Nephron progenitor cell (in vitro differentiated cells): Measurements from ENCODE around the gene TRIM50.
A peak's percentile ranks its signal among the peaks of the same experiment; 100 is the strongest.
"Not testable (repeated sequence)": the region's sequence is repeated elsewhere in the genome, so short reads cannot be mapped to it uniquely, and the experiment has no call there.

Source experiments
- DNase-seq: peaks from one replicate; pipeline ENCODE4 v3.0.0; 2021
- H3K27ac Mint-ChIP-seq: 2 replicates; pipeline ENCODE4 v1.8.0; 2021; ENCODE audit warnings: mild to moderate bottlenecking, moderate library complexity, mixed read lengths
- H3K27me3 Mint-ChIP-seq: 2 replicates; pipeline ENCODE4 v1.8.0; 2021; ENCODE audit warnings: mild to moderate bottlenecking, low read depth, mixed read lengths; ENCODE audit not compliant: poor library complexity
- H3K36me3 Mint-ChIP-seq: 2 replicates; pipeline ENCODE4 v1.8.0; 2021; ENCODE audit warnings: low read depth, mixed read lengths
- H3K4me1 Mint-ChIP-seq: 2 replicates; pipeline ENCODE4 v1.8.0; 2021; ENCODE audit warnings: mixed read lengths
- H3K4me3 Mint-ChIP-seq: 2 replicates; pipeline ENCODE4 v1.8.0; 2021; ENCODE audit warnings: mild to moderate bottlenecking, moderate library complexity, mixed read lengths
- H3K9me3 Mint-ChIP-seq: 2 replicates; pipeline ENCODE4 v1.8.0; 2021; ENCODE audit warnings: mild to moderate bottlenecking, moderate library complexity, mixed read lengths
- TF ChIP-seq, protein P1 (sequence below): fragments of 200-600 bp; sonication (generic); IDR thresholded peaks from 2 replicates; pipeline ENCODE4 v1.5.0; 2021; ENCODE audit warnings: antibody characterized with exemption

TRIM50 gene

GRCh38 chr7:73324081-73324845 lies 3.6 kb downstream of the TRIM50 start:
- H3K27ac Mint-ChIP-seq, H3K36me3 Mint-ChIP-seq: not testable (repeated sequence)

GRCh38 chr7:73323434-73324080 lies 4.3 kb downstream of the TRIM50 start:
- H3K36me3 Mint-ChIP-seq, H3K9me3 Mint-ChIP-seq, DNase-seq, H3K27ac Mint-ChIP-seq, H3K4me1 Mint-ChIP-seq: not testable (repeated sequence)
- peak overlapping the region; percentile 52 for H3K4me3 Mint-ChIP-seq
- H3K27me3 Mint-ChIP-seq: peaks cover 13% of the 10 kb centered on the region

More at GRCh38 chr7:73324081-73324845, 3.6 kb downstream of the TRIM50 start:
- Mint-ChIP-seq H3K4me3 (peak overlapping the region; percentile 52), H3K27me3 (peaks cover 12% of the 10 kb centered on the region)
- peak; percentile 59 for DNase-seq
- TF ChIP-seq, protein P1, sequence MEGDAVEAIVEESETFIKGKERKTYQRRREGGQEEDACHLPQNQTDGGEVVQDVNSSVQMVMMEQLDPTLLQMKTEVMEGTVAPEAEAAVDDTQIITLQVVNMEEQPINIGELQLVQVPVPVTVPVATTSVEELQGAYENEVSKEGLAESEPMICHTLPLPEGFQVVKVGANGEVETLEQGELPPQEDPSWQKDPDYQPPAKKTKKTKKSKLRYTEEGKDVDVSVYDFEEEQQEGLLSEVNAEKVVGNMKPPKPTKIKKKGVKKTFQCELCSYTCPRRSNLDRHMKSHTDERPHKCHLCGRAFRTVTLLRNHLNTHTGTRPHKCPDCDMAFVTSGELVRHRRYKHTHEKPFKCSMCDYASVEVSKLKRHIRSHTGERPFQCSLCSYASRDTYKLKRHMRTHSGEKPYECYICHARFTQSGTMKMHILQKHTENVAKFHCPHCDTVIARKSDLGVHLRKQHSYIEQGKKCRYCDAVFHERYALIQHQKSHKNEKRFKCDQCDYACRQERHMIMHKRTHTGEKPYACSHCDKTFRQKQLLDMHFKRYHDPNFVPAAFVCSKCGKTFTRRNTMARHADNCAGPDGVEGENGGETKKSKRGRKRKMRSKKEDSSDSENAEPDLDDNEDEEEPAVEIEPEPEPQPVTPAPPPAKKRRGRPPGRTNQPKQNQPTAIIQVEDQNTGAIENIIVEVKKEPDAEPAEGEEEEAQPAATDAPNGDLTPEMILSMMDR: peak; percentile 38
- H3K9me3 Mint-ChIP-seq, H3K4me1 Mint-ChIP-seq: not testable (repeated sequence)

- not testable (repeated sequence) for H3K9me3 Mint-ChIP-seq, DNase-seq
Observed at GRCh38 chr7:73320009-73320408, 7.9 kb downstream of the TRIM50 start.

GRCh38 chr7:73319541-73319940 lies 8.3 kb downstream of the TRIM50 start:
- not testable (repeated sequence) for H3K4me1 Mint-ChIP-seq, H3K36me3 Mint-ChIP-seq, H3K27ac Mint-ChIP-seq, H3K4me3 Mint-ChIP-seq, DNase-seq, H3K9me3 Mint-ChIP-seq
- peaks cover 17% of the 10 kb centered on the region for H3K27me3 Mint-ChIP-seq

More at GRCh38 chr7:73320009-73320408, 7.9 kb downstream of the TRIM50 start:
- H3K4me1 Mint-ChIP-seq, H3K4me3 Mint-ChIP-seq, H3K27ac Mint-ChIP-seq, H3K36me3 Mint-ChIP-seq: not testable (repeated sequence)
- peaks cover 13% of the 10 kb centered on the region for H3K27me3 Mint-ChIP-seq

- H3K27ac Mint-ChIP-seq, H3K4me1 Mint-ChIP-seq, H3K36me3 Mint-ChIP-seq, H3K4me3 Mint-ChIP-seq, H3K9me3 Mint-ChIP-seq, DNase-seq: not testable (repeated sequence)
- peaks cover 13% of the 10 kb centered on the region for H3K27me3 Mint-ChIP-seq
Observed at GRCh38 chr7:73318656-73319204, 9.2 kb downstream of the TRIM50 start.

- no peaks in the 10 kb centered on the region for H3K9me3 Mint-ChIP-seq
- no peaks in the 10 kb centered on the region for H3K36me3 Mint-ChIP-seq
- TF ChIP-seq, protein P1: no peak
- no peaks in the 10 kb centered on the region for H3K4me1 Mint-ChIP-seq
- no peak for DNase-seq
- peaks cover 9% of the 10 kb centered on the region for H3K27me3 Mint-ChIP-seq
- H3K4me3 Mint-ChIP-seq: no peak overlapping the region
- H3K27ac Mint-ChIP-seq: no peak overlapping the region
Observed at GRCh38 chr7:73316521-73316920, 11.4 kb downstream of the TRIM50 start.

GRCh38 chr7:73314271-73314670 lies 13.6 kb downstream of the TRIM50 start:
- TF ChIP-seq, protein P1: no peak
- no peaks in the 10 kb centered on the region for H3K9me3 Mint-ChIP-seq
- no peak overlapping the region for H3K27ac Mint-ChIP-seq
- peaks cover 8% of the 10 kb centered on the region for H3K27me3 Mint-ChIP-seq
- H3K36me3 Mint-ChIP-seq: no peaks in the 10 kb centered on the region
- no peak overlapping the region for H3K4me3 Mint-ChIP-seq
- no peak for DNase-seq
- H3K4me1 Mint-ChIP-seq: no peaks in the 10 kb centered on the region
